HTERT RPE-1 (cell line): Measurements from ENCODE around the gene HIBADH.
"Not testable (repeated sequence)": the region's sequence is repeated elsewhere in the genome, so short reads cannot be mapped to it uniquely, and the experiment has no call there.

Source experiments
- in situ Hi-C: fragments of 300-500 bp; cut with MboI; formaldehyde crosslinking; loops from 4 replicates; pipeline ENCODE4 v1.14.3; 2020; ENCODE audit warnings: low sequenced_read_pairs

Gene HIBADH

GRCh38 chr7:27639048-27639447 lies 23.6 kb downstream of the HIBADH start:
- in situ Hi-C loops, result not testable (repeated sequence)

GRCh38 chr7:27636326-27637006 lies 26.2 kb downstream of the HIBADH start:
- in situ Hi-C loops, result no loop called here

GRCh38 chr7:27635728-27636127 lies 27.0 kb downstream of the HIBADH start:
- in situ Hi-C loops, result no loop called here

GRCh38 chr7:27634671-27635493 lies 27.8 kb downstream of the HIBADH start:
- in situ Hi-C loops, result no loop called here

GRCh38 chr7:27633062-27633461 lies 29.6 kb downstream of the HIBADH start:
- in situ Hi-C loops, result no loop called here

- in situ Hi-C loops, result no loop called here
Measured at GRCh38 chr7:27631391-27631790, 31.3 kb downstream of the HIBADH start.

GRCh38 chr7:27627146-27627545 lies 35.5 kb downstream of the HIBADH start:
- in situ Hi-C loops, result no loop called here

- in situ Hi-C loops, result no loop called here
Measured at GRCh38 chr7:27619492-27619891, 43.2 kb downstream of the HIBADH start.

- in situ Hi-C loops, result no loop called here
Measured at GRCh38 chr7:27617651-27618381, 44.9 kb downstream of the HIBADH start.

GRCh38 chr7:27616914-27617548 lies 45.7 kb downstream of the HIBADH start:
- in situ Hi-C loops, result no loop called here

- in situ Hi-C loops, result no loop called here
Measured at GRCh38 chr7:27616186-27616491, 46.5 kb downstream of the HIBADH start.

- in situ Hi-C loops, result no loop called here
Measured at GRCh38 chr7:27615420-27616185, 47.1 kb downstream of the HIBADH start.

- in situ Hi-C loops, result no loop called here
Measured at GRCh38 chr7:27614095-27614494, 48.6 kb downstream of the HIBADH start.

GRCh38 chr7:27611059-27611458 lies 51.6 kb downstream of the HIBADH start:
- in situ Hi-C loops, result no loop called here

GRCh38 chr7:27608776-27609495 lies 53.7 kb downstream of the HIBADH start:
- in situ Hi-C loops, result no loop called here

GRCh38 chr7:27607210-27607606 lies 55.5 kb downstream of the HIBADH start:
- in situ Hi-C loops, result no loop called here

- in situ Hi-C loops, result no loop called here
Measured at GRCh38 chr7:27606270-27607209, 56.1 kb downstream of the HIBADH start.

- in situ Hi-C loops, result no loop called here
Measured at GRCh38 chr7:27605689-27606269, 56.9 kb downstream of the HIBADH start.

GRCh38 chr7:27605283-27605682 lies 57.4 kb downstream of the HIBADH start:
- in situ Hi-C loops, result no loop called here
